H1 (cell line): ENCODE data around the gene GPR31. TPM values are rescaled to one million over a fixed set of nuclear protein-coding genes. Genes with fewer than 3 reads are reported as not detected.

ENCODE experiments used
- CTCF ChIA-PET: fragments of 300-600 bp; sonication (Branson Sonifier 250); formaldehyde crosslinking; loops from one replicate; lab custom pipeline; 2021; ENCODE audit not compliant: partially characterized antibody; lab: Charles Lee
- POLR2A ChIA-PET: fragments of 300-600 bp; sonication (Branson Sonifier 250); formaldehyde crosslinking; loops from one replicate; lab custom pipeline; 2021; ENCODE audit warnings: inconsistent platforms; ENCODE audit not compliant: partially characterized antibody; lab: Charles Lee
- DNase-seq, 2 experiments: peaks; one replicate each; pipeline versions ENCODE4 v3.0.0 to v3.0.0-alpha.2; 2010 to 2022; ENCODE audit warnings: low spot score in 2 of 2, low read depth in 1 of 2, mixed read lengths in 1 of 2
- FAIRE-seq: peaks from 2 replicates; lab custom pipeline; 2011; peaks lifted over from hg19 to GRCh38; lab: Jason Lieb, UNC
- H2AFZ ChIP-seq: 2 replicates; pipeline ENCODE4 v1.8.1; 2012; ENCODE audit warnings: low read length, inconsistent platforms
- H2AK5ac ChIP-seq: 2 replicates; pipeline ENCODE4 v1.6.1; 2013; ENCODE audit warnings: low read depth, low read length
- H2BK120ac ChIP-seq: replicated peaks from 2 replicates; pipeline ENCODE3; 2013; ENCODE audit warnings: low read depth, low read length, inconsistent platforms
- H2BK12ac ChIP-seq: 2 replicates; pipeline ENCODE4 v1.6.1; 2013; ENCODE audit warnings: low read depth, low read length
- H2BK15ac ChIP-seq: 2 replicates; pipeline ENCODE4 v1.6.1; 2013; ENCODE audit warnings: low read length
- H2BK20ac ChIP-seq: 2 replicates; pipeline ENCODE4 v1.6.1; 2013; ENCODE audit warnings: low read length
- H2BK5ac ChIP-seq: 2 replicates; pipeline ENCODE4 v1.6.1; 2013; ENCODE audit warnings: low read depth, low read length
- H3K14ac ChIP-seq: 2 replicates; pipeline ENCODE4 v1.6.1; 2013; ENCODE audit warnings: inconsistent platforms; ENCODE audit not compliant: insufficient read length
- H3K18ac ChIP-seq: 2 replicates; pipeline ENCODE4 v1.6.1; 2013; ENCODE audit warnings: low read length; ENCODE audit errors: extremely low read depth
- H3K23ac ChIP-seq: 2 replicates; pipeline ENCODE4 v1.6.1; 2013; ENCODE audit warnings: inconsistent platforms; ENCODE audit not compliant: insufficient read length
- H3K23me2 ChIP-seq: 2 replicates; pipeline ENCODE4 v1.6.1; 2013; ENCODE audit warnings: low read depth, low read length
- H3K27ac ChIP-seq: 2 replicates; pipeline ENCODE4 v1.6.1; 2011; ENCODE audit warnings: low read depth, low read length, inconsistent platforms
- H3K27me3 ChIP-seq, 4 experiments: replicated peaks in 1 of 4; 1 replicate in 1 of 4; 2 replicates in 3 of 4; pipeline versions ENCODE4 v1.6.1 to v1.8.1; 2011 to 2013; ENCODE audit warnings: low read length in 3 of 4, mild to moderate bottlenecking in 3 of 4, inconsistent platforms in 2 of 4, mixed read lengths in 2 of 4, moderate library complexity in 1 of 4; ENCODE audit not compliant: control insufficient read depth in 3 of 4, insufficient read depth in 3 of 4; ENCODE audit errors: extremely low read depth in 1 of 4
- H3K36me3 ChIP-seq, 4 experiments: 2 replicates each; pipeline versions ENCODE4 v1.6.1 to v1.8.1; 2011 to 2013; ENCODE audit warnings: mild to moderate bottlenecking in 4 of 4, low read length in 3 of 4, moderate library complexity in 2 of 4, control low read depth in 1 of 4, inconsistent platforms in 1 of 4; ENCODE audit not compliant: insufficient read depth in 4 of 4, control insufficient read depth in 2 of 4
- H3K4ac ChIP-seq: replicated peaks from 2 replicates; pipeline ENCODE3; 2013; ENCODE audit warnings: low read length, low read depth, mixed read lengths, inconsistent platforms; ENCODE audit not compliant: insufficient read length
- H3K4me1 ChIP-seq, 4 experiments: replicated peaks in 1 of 4; 1 replicate in 1 of 4; 2 replicates in 3 of 4; pipeline versions ENCODE4 v1.6.1 to v1.8.1; 2011 to 2013; ENCODE audit warnings: low read length in 3 of 4, inconsistent platforms in 2 of 4, mixed read lengths in 1 of 4; ENCODE audit not compliant: insufficient read depth in 4 of 4, control insufficient read depth in 3 of 4
- H3K4me2 ChIP-seq, 2 experiments: 2 replicates each; pipeline versions ENCODE4 v1.6.1 to v1.8.1; 2011 to 2013; ENCODE audit warnings: low read depth in 2 of 2, low read length in 2 of 2, control low read depth in 1 of 2, inconsistent platforms in 1 of 2, mild to moderate bottlenecking in 1 of 2; ENCODE audit not compliant: insufficient read depth in 1 of 2
- H3K4me3 ChIP-seq, 4 experiments: fragments of 200-600, 300-600 bp in 1 of 4; sonication (generic), shearing (Covaris generic), sonication (Bioruptor Twin) in 1 of 4; 2 replicates each; pipeline versions ENCODE4 v1.5.1 to v1.8.1; 2011 to 2016; ENCODE audit warnings: low read length in 4 of 4, low read depth in 3 of 4, control low read depth in 2 of 4, inconsistent platforms in 2 of 4, mild to moderate bottlenecking in 2 of 4, mixed read lengths in 1 of 4, moderate library complexity in 1 of 4; ENCODE audit not compliant: insufficient read depth in 2 of 4; ENCODE audit errors: extremely low read depth in 1 of 4
- H3K56ac ChIP-seq: replicated peaks from 2 replicates; pipeline ENCODE3; 2013; ENCODE audit warnings: low read depth, mild to moderate bottlenecking, mixed read lengths, low read length, inconsistent platforms; ENCODE audit not compliant: insufficient read length
- H3K79me1 ChIP-seq: 2 replicates; pipeline ENCODE4 v1.6.1; 2013; ENCODE audit warnings: low read depth, low read length, control low read depth
- H3K79me2 ChIP-seq, 2 experiments: 2 replicates each; pipeline versions ENCODE4 v1.6.1 to v1.8.1; 2012 to 2013; ENCODE audit warnings: low read length in 2 of 2, mild to moderate bottlenecking in 2 of 2, inconsistent platforms in 1 of 2; ENCODE audit not compliant: insufficient read depth in 2 of 2, control insufficient read depth in 1 of 2
- H3K9ac ChIP-seq, 4 experiments: replicated peaks in 1 of 4; 1 replicate in 1 of 4; 2 replicates in 3 of 4; pipeline versions ENCODE4 v1.6.1 to v1.8.1; 2011 to 2013; ENCODE audit warnings: low read depth in 3 of 4, low read length in 3 of 4, control low read depth in 2 of 4, mild to moderate bottlenecking in 2 of 4, moderate library complexity in 2 of 4, inconsistent platforms in 1 of 4; ENCODE audit errors: extremely low read depth in 1 of 4
- H3K9me3 ChIP-seq, 2 experiments: 2 replicates each; pipeline versions ENCODE4 v1.6.1 to v1.8.1; 2012 to 2013; ENCODE audit warnings: mild to moderate bottlenecking in 2 of 2, moderate library complexity in 2 of 2, control low read depth in 1 of 2, inconsistent platforms in 1 of 2, low read depth in 1 of 2, low read length in 1 of 2, mixed read lengths in 1 of 2; ENCODE audit not compliant: insufficient read depth in 2 of 2
- H4K20me1 ChIP-seq, 2 experiments: replicated peaks in 1 of 2; 2 replicates each; pipeline versions ENCODE3 to v1.8.1; 2011 to 2013; ENCODE audit warnings: inconsistent platforms in 2 of 2, low read length in 2 of 2, mild to moderate bottlenecking in 1 of 2; ENCODE audit not compliant: insufficient read depth in 2 of 2, control insufficient read depth in 1 of 2
- H4K5ac ChIP-seq: 2 replicates; pipeline ENCODE4 v1.6.1; 2013; ENCODE audit warnings: low read length, low read depth, mixed read lengths, inconsistent platforms; ENCODE audit not compliant: insufficient read length
- H4K8ac ChIP-seq: 2 replicates; pipeline ENCODE4 v1.8.0; 2013; ENCODE audit warnings: mild to moderate bottlenecking, moderate library complexity, low read length, inconsistent platforms; ENCODE audit not compliant: insufficient read depth; ENCODE audit errors: extremely low read depth
- H4K91ac ChIP-seq: replicated peaks from 2 replicates; pipeline ENCODE3; 2013; ENCODE audit warnings: low read length, mixed read lengths, inconsistent platforms; ENCODE audit not compliant: insufficient read length
- BACH1 ChIP-seq: IDR thresholded peaks from 2 replicates; pipeline ENCODE4 v1.6.1; 2012; ENCODE audit warnings: low read length, improper control_type of control experiment
- BCL11A ChIP-seq, 2 experiments: IDR thresholded peaks; one replicate each; pipeline ENCODE4 v1.6.1; 2011; ENCODE audit warnings: low read depth in 2 of 2, low read length in 2 of 2, mild to moderate bottlenecking in 2 of 2
- CBX5 ChIP-seq: fragments of 300-800, 300-1000 bp; sonication (generic); IDR thresholded peaks from 2 replicates; pipeline ENCODE4 v1.7.1; 2016; ENCODE audit warnings: antibody characterized with exemption, low read length, low read depth
- CHD2 ChIP-seq: IDR thresholded peaks from 2 replicates; pipeline ENCODE4 v1.6.1; 2012; ENCODE audit warnings: low read length, improper control_type of control experiment
- EGR1 ChIP-seq: IDR thresholded peaks from 2 replicates; pipeline ENCODE4 v1.6.1; 2011; ENCODE audit warnings: low read depth, low read length, borderline replicate concordance
- EZH2 ChIP-seq: fragments of 200-600 bp; sonication (generic); IDR thresholded peaks from 2 replicates; pipeline ENCODE4 v1.7.1; 2012; ENCODE audit warnings: low read depth, mild to moderate bottlenecking, moderate library complexity, low read length, inconsistent platforms; ENCODE audit not compliant: severe bottlenecking
- JUN ChIP-seq: IDR thresholded peaks from 2 replicates; pipeline ENCODE4 v1.6.1; 2011; ENCODE audit warnings: low read depth, mild to moderate bottlenecking, improper control_type of control experiment, low read length
- JUND ChIP-seq: IDR thresholded peaks from 2 replicates; pipeline ENCODE4 v1.6.1; 2011; ENCODE audit warnings: mild to moderate bottlenecking, improper control_type of control experiment, low read length
- KDM4A ChIP-seq: IDR thresholded peaks from one replicate; pipeline ENCODE4 v1.7.1; 2012; ENCODE audit warnings: low read depth, mild to moderate bottlenecking, moderate library complexity, low read length, inconsistent platforms; ENCODE audit not compliant: severe bottlenecking
- POLR2A ChIP-seq, 2 experiments: IDR thresholded peaks; 1 replicate in 1 of 2; 2 replicates in 1 of 2; pipeline ENCODE4 v1.6.1; 2011; ENCODE audit warnings: low read depth in 2 of 2, low read length in 2 of 2, mild to moderate bottlenecking in 2 of 2; ENCODE audit errors: control extremely low read depth in 1 of 2
- RAD21 ChIP-seq, 2 experiments: IDR thresholded peaks in 1 of 2; conservative IDR thresholded peaks in 1 of 2; 2 replicates each; pipeline ENCODE4 v1.6.1; 2011; ENCODE audit warnings: low read depth in 2 of 2, low read length in 2 of 2, improper control_type of control experiment in 1 of 2, inconsistent platforms in 1 of 2, mild to moderate bottlenecking in 1 of 2, moderate library complexity in 1 of 2
- RBBP5 ChIP-seq: IDR thresholded peaks from 2 replicates; pipeline ENCODE4 v1.7.1; 2012; ENCODE audit warnings: low read depth, mild to moderate bottlenecking, inconsistent platforms, low read length, moderate library complexity, borderline replicate concordance
- WGBS, 2 experiments: shearing (Covaris generic) in 1 of 2; methylation state at CpG; one replicate each; pipeline versions ENCODE4 v1.1.6 to v1.1.7; 2013 to 2015; ENCODE audit warnings: low lambda C conversion rate in 2 of 2, mixed read lengths in 2 of 2, inconsistent platforms in 1 of 2, low coverage in 1 of 2, missing lambda C conversion rate in 1 of 2; ENCODE audit not compliant: insufficient replicate concordance in 2 of 2, insufficient coverage in 1 of 2, insufficient read length in 1 of 2; ENCODE audit errors: extremely low coverage in 1 of 2, missing lambda C conversion rate in 1 of 2; 5-methylcytosine and 5-hydroxymethylcytosine counted together
- polyA plus RNA-seq, 7 experiments: library from polyadenylated mRNA; depleted of rRNA in 3 of 7; stranded (reverse) in 5 of 7; unstranded in 2 of 7; fragments of >200 nt in 5 of 7; fragments of 200-250 nt in 2 of 7; gene quantifications; 1 replicate in 5 of 7; 2 replicates in 1 of 7; 4 replicates in 1 of 7; pipeline versions ENCODE4 v1.2.1 to v1.2.3, GENCODE V29; 2011 to 2013; ENCODE audit warnings: missing spikeins in 2 of 7, mixed read lengths in 2 of 7
- total RNA-seq: library from RNA; stranded (reverse); fragmentation: NEBNext Ultra II Directional; extraction: Animal tissue kit (Norgen Biotek cat#: 25700); gene quantifications from 2 replicates; pipeline ENCODE4 v1.2.1, GENCODE V29; 2021
- TF ChIP-seq, protein P1 (sequence below): IDR thresholded peaks from 2 replicates; pipeline ENCODE4 v1.6.1; 2012; ENCODE audit warnings: inconsistent platforms

Gene GPR31
- total and polyA plus RNA-seq, 2 of the 8 experiments (the other 6 are each of a cell fraction or from before 2014, with no cell fraction given), result not detected

DNA sequence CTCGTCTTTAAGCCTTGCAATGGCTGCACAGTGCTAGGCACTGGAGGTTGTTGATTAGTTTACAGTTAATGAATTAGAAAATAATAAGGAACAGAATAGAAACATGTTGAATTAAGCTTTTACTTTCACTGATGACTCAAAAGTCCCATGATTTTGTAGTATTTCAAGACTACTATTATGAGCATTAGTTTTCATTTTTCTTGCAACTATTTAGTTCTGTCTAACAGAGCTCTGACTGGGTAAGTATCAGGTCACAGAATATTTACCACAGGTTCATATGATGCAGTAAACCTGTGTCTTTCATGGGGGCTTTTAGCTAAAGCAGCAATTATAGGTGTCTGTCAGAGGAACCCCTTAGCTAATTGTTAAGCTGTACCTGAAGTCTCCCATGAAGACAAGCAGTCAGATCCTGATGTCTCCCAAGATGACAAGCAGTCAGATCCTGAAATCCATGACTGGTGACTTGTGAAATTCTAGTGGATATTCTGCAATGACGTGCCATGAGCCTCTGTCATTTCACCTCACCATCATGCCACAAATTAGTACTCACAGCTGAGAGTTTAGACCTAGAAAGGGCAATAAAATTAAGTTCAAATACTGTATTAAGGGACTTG lies 8.2 kb upstream of the GPR31 start:
- H3K23ac ChIP-seq, result no peak overlapping the region
- no peak overlapping the region for H3K4me2 ChIP-seq
- ChIA-PET POLR2A (no interaction called here), CTCF (interaction anchor here (0.7 kb wide), 1 partner anchor 161 kb away, joined by 3 read pairs; no protein-coding TSS in a partner anchor)
- H2BK12ac ChIP-seq, result peak overlapping the region; percentile 73; the same call in 1 of the 2 replicates
- H3K27ac ChIP-seq, result no peak overlapping the region
- no peaks in the 10 kb centered on the region for H3K79me1 ChIP-seq
- peaks cover 6% of the 10 kb centered on the region; the same call in 1 of the 2 replicates for H3K23me2 ChIP-seq
- no peaks in the 10 kb centered on the region for H3K36me3 ChIP-seq
- no peak overlapping the region for H3K4ac ChIP-seq
- H2BK5ac ChIP-seq, result peak overlapping the region; percentile 69; the same call in 1 of the 2 replicates
- H2BK120ac ChIP-seq, result no peak overlapping the region
- no peak overlapping the region; the same call in none of the 2 replicates for H2BK15ac ChIP-seq
- DNase-seq, result no peak
- WGBS, 2 experiments, result 92% methylated on average over 2 of the region's 2 CpGs; no CpG with 5 or more reads in 1 of the 2 experiments
- H2AFZ ChIP-seq, result no peak overlapping the region
- no peak overlapping the region for H3K9ac ChIP-seq
- no peaks in the 10 kb centered on the region for H3K79me2 ChIP-seq
- no peak for FAIRE-seq
- H3K4me1 ChIP-seq, result peaks cover 8 to 27% (median 22%) of the 10 kb centered on the region in 4 experiments
- no peak overlapping the region for H3K56ac ChIP-seq
- H3K9me3 ChIP-seq, result no peaks in the 10 kb centered on the region; a peak in 1 of 4 replicates
- H2AK5ac ChIP-seq, result peak overlapping the region; percentile 67; the same call in 1 of the 2 replicates
- peak overlapping the region; percentile 51; the same call in 1 of the 2 replicates for H2BK20ac ChIP-seq
- H3K27me3 ChIP-seq, result no peaks in the 10 kb centered on the region; a peak in 1 of 7 replicates
- H4K5ac ChIP-seq, result no peak overlapping the region
- H3K14ac ChIP-seq, result no peak overlapping the region
- H4K8ac ChIP-seq, result no peak overlapping the region
- H4K91ac ChIP-seq, result no peak overlapping the region
- no peak overlapping the region for H3K18ac ChIP-seq
- H4K20me1 ChIP-seq, result no peaks in the 10 kb centered on the region
- no peak overlapping the region for H3K4me3 ChIP-seq
- TF ChIP-seq KDM4A (no peak), EGR1 (no peak), EZH2 (no peak), BCL11A (IDR thresholded peaks at IDR 0.05; ENCODE audit: low read depth in 2 of 2, low read length in 2 of 2) (no peak), JUND (no peak), POLR2A (IDR thresholded peaks at IDR 0.05; ENCODE audit: control extremely low read depth in 1 of 2, low read depth in 2 of 2, low read length in 2 of 2) (no peak), JUN (no peak), BACH1 (no peak), RBBP5 (no peak), CHD2 (no peak), CBX5 (no peak), RAD21 (IDR thresholded peaks at IDR 0.05 in 1 of 2, conservative IDR thresholded peaks at IDR 0.05 in 1 of 2; ENCODE audit: low read depth in 2 of 2, low read length in 2 of 2) (no peak)
- TF ChIP-seq, protein P1, sequence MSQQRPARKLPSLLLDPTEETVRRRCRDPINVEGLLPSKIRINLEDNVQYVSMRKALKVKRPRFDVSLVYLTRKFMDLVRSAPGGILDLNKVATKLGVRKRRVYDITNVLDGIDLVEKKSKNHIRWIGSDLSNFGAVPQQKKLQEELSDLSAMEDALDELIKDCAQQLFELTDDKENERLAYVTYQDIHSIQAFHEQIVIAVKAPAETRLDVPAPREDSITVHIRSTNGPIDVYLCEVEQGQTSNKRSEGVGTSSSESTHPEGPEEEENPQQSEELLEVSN, result no peak
